TTC549 (cell line): ENCODE data around the gene OCSTAMP.

Experiments
- FAIRE-seq: peaks from 2 replicates; lab custom pipeline; 2012; peaks lifted over from hg19 to GRCh38; lab: Jason Lieb, UNC

OCSTAMP gene

GRCh38 chr20:46553926-46554325 lies 3.5 kb upstream of the OCSTAMP start:
- FAIRE-seq, result no peak

DNA sequence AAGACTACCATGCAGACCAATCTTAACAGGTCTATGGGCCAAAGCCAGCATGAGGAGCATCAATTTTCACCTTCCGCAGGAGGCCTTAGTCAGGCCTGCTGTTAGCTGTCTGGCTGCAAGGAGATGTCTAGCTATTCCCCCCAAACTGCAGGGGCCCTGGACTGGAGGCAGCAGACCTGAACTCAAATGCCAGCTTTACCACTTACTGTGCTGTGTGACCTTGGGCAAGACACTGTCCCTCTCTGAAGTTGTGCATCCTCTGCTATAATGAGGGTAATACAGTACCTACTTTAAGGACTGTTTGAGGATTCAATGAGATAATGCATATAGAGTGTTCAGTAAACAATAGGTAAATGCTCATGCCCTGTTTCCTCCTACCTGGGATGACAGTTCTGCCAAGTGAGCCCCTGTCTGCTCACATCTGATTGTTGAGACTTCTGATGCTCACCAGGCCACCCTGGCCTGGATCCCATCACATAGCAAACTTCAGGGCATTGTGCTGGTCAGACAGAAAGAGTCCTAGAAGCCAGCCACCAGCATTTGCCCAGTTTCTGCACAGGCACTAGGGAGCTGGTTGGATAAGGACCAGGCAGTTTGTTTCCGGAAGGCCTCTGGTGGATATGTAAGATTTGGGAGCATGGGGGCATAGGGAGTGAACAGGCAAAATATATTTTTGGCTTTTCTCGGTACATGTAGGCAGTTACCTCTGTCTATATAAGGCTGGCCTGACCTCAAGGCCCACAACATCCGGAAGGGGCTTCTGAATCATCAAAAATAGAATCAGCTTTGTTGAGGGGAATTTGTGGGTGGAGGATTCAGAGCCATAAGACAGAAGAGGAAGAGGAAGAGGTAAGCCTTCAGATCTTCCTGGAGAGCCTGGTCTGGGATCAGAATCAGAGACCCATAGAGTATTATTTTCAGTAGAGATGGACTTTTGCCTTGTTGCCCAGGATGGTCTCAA lies 2.3 kb upstream of the OCSTAMP start:
- FAIRE-seq, result no peak

DNA sequence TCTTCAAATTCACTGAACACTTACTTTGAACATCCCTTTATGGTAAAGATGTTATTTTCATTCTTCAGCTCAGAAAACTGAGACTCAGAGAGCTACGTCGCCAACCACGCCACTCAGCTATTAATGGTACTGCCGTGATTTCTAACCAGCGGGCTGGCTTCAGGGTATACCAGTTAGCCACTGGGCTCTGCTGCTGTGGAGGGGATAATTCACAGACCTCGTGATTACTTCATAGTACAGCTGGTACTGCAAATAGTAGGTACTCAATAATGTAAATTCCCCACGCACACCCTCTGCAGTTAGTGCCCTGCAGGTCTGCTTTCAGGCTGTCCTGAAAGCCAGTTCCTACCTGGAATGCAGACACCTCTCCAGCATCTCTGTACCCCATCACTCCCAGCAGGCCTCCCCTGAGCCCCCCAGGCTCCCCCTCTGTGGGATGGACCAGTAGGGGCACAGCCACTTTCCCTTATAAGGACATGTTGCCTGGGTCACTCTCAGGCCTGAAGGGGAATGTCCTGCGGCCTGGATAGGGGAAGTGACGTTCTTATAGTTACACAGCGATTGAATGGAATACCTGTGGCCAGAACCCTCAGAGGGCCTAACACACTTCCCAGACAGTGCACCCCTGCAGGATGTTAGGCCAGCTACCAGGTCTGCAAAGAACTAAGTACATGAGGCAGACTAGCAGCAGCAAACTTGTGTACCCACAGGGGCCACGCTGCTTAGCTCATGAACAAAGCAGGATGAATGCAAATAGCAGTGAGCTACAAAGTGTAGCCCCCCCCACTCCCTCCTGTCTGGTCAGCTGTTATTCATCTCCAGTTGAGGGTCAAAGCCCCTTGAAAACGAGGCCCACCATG lies 1.3 kb upstream of the OCSTAMP start:
- FAIRE-seq, result no peak

- FAIRE-seq, result no peak
Observed at GRCh38 chr20:46549188-46549972, 1.1 kb downstream of the OCSTAMP start.

DNA sequence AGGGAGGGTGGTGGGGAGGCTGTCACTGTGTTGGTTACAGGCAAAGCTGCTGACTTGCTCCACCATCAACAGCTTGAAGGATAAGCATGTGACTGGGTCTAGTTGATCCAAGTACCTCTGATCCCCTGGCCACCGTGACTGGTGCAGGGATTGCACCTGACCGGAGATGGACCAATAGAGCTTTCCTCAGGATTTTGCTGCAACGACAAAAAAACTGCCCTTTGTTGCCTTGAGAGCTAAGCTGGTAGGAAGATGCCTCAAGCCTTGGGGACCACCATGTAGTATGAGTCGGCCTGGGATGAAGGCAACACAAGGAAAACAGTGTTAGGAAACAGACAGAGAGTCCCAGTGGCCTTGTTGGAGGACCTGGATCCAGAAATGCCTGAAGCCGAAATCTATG lies 1.8 kb downstream of the OCSTAMP start:
- no peak for FAIRE-seq

DNA sequence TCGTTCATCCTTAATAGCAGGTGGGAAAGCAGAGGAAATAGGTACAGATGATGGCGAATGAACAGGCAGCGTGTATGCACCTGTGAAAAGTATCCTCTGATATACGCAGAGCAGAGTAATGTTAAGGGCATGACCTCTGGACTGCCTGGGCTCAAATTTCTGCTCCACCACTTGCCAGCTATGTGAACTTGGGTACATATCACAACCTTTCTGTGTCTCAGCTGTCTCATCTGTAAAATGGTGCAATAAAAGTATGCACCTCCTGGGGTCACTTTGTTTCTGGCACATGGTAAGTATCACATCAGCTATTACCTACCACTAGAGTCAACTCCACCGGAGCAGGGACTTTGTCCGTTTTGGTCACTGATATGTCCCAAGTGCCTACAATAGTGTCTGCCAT lies 2.5 kb downstream of the OCSTAMP start:
- FAIRE-seq, result no peak

- FAIRE-seq, result no peak
Observed at GRCh38 chr20:46546936-46547335, 3.5 kb downstream of the OCSTAMP start.

GRCh38 chr20:46546298-46546697 lies 4.2 kb downstream of the OCSTAMP start:
- FAIRE-seq, result no peak

- no peak for FAIRE-seq
Observed at GRCh38 chr20:46545827-46546138, 4.7 kb downstream of the OCSTAMP start.

GRCh38 chr20:46545077-46545826 lies 5.2 kb downstream of the OCSTAMP start:
- FAIRE-seq, result no peak

DNA sequence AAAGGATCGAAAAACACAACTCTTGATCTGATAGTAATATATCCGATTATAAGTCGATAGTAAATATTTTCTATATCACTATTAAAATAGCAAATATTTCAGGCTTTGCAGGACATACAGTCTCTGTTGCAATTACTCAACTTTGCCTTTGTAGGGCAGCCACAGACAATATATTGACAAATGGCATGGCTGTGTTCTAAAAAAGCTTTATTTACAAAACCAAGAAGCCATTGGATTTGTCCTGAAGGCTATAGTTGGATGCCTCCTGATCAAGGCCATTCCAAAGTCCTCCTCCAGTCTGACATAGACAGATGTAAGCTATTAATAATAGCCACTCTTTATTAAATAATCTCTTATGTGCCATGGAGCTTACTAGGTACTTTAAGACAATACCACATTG lies 5.9 kb downstream of the OCSTAMP start:
- FAIRE-seq, result no peak

DNA sequence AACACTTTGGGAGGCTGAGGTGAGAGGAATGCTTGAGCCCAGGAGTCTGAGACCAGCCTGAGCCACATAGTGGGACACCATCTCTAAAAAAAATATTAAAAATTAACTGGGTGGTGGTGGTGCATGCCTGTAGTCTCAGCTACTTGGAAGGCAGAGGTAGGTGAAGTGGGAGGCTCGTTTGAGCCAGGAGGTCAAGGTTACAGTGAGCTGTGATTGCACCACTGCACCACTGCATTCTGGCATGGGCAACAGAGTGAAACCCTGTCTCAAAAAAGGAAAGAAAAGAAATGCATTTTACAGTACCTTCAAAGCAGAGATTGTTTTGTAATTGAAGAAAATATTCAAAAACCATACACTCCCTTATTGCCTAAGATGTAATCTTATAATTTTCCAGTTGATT lies 6.5 kb downstream of the OCSTAMP start:
- FAIRE-seq, result no peak

DNA sequence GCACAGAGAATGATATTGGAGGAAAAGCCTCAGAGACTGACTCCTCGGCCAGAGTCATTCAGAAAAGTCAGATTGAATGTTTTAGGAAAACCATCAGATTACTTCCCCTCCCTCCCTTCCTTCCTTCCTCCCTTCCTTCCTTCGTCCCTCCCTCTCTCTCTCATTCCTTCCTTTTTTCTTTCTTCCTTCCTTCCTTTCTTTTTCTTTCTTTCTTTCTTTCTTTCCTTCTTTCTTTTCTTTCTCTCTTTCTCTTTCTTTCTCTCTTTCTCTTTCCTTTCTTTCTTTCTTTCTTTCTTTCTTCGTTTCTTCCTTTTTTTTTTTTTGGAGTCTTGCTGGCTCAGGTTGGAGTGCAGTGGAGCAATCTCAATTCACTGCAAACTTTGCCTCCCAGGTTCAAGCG lies 7.4 kb downstream of the OCSTAMP start:
- FAIRE-seq, result no peak

DNA sequence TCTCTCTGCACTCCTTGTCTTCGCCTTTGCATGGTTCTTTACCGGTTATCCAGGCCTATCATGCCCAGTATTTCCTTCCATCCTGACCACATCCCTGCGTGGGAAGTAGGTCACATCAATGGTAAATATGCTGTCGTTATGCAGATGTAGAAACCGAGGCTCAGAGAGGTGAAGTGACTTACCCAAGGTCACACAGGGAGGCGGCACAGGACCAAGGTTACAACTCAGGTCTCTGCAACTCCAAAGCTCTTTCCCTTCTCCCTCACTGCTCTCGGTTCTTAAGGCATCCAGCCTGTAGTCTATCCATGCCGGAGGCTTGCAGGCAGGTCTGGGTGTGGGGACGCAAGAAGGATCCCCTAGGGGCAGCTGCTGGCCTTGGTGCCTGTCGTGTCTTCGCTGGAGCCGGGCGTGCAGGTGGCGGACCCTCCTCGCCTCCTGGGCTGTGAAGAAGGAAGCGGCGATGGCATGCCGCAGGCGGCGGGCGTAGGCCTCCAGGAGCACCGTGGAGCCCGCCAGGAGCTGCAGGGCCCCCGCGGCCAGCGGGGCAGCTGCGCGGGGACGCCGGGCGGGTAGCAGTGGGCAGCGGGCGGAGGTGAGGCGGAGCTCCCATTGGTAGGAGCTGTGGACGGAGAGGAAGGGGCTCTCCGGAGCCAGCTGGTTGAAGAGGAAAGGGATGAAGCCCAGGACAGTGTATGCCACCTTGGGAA lies 9.1 kb downstream of the OCSTAMP start:
- no peak for FAIRE-seq

- no peak for FAIRE-seq
Observed at GRCh38 chr20:46539113-46539512, 11.3 kb downstream of the OCSTAMP start.

GRCh38 chr20:46530640-46531039 lies 19.8 kb downstream of the OCSTAMP start:
- FAIRE-seq, result no peak

DNA sequence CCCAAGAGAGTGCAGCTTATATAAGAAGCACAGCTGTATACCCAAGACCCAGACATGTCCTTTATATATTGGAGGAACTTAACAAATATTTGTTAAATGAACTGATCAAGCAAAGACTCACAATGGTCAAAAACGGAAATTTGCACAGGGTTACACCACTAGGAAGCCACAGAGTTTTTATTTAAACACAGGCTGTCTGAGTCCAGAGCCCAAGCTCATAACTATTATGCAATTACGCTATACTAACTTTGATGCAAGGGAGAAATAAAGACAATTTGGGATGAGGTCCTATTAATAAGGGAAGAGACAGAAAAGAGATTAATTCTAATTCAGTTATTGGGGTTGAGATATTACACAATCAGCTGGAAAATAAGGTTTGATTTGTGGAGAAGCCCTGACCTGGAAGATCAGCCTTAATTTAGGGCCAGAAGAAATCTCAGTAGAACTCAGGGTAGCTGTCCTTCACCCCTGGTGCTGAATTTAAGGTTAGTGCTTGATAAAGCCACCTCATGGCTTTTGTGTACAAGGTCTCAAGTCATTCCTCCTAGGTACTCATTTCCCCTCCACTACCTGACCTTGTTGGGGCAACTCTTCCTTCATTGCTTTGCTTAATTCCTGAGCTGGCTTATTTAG lies 26.6 kb downstream of the OCSTAMP start:
- FAIRE-seq, result no peak

- FAIRE-seq, result no peak
Observed at GRCh38 chr20:46523108-46523507, 27.3 kb downstream of the OCSTAMP start.

DNA sequence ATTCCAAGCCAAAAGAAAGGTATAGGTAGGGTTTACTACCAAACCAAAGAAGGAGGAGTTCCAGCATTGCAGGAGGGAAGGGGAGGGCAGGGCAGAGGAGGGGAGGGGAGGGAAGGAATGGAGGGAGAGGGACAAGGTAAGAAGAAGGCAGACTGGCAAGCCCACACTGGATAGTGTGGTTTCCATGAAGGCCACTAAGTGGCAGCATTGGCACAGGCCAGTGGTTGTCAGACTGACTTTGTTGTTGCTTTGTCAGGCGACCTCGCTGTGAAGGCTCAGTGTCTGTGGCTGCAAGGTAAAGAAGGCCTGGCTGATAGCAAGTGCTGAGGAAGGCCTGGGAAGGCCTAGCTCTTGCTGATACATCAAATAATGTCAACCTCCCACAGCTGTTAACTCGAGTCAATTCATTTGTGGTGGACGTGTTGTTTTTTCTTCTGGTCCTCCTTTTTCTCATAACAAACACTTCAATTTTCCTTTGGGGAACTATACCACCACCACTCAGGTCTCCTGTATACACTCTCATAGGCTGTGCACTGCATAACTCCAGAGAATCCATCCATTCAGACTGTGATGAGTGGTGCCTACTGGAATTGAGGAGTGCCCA lies 29.4 kb downstream of the OCSTAMP start:
- no peak for FAIRE-seq

DNA sequence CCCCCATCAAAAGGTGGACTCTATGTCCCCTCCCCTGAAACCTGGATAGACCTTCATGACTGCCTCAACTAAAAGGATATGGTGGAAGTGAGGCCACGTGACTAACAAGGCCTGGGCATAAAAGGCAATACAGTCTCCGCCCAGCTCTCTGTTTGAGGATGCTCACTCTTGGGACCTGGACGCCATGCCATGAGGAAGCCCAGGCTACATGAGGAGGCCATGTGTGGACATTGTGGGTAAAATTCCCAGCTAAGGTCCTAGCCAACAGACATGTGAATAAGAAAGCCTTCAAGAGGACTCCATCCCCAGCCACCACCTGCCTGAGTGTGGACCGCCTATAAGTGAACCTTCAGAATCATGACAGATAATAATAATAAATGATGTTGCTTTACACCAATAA lies 29.9 kb downstream of the OCSTAMP start:
- FAIRE-seq, result no peak
